ENCODE measurements around the gene OLFML3.

DNA sequence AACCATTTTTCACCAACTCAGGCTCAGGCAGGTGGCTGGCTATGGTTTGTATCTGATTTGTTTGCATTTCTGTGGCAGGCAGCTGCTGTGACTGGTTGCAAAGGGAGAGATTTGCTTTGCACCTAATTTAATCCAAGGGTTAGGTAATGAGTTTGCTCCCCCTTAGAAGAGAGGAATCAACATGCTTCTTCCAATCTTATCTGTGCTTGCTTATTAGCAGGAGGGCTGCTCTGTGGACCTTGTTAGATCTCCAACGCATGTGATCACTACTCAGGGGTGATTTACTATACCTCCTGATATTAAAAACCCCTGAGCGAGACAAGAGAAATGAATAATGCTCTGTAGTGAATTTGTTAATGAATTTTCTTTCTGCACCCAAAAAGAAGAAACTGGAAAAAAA lies 20.5 kb downstream of the OLFML3 start:
- TF ChIP-seq, protein P1, sequence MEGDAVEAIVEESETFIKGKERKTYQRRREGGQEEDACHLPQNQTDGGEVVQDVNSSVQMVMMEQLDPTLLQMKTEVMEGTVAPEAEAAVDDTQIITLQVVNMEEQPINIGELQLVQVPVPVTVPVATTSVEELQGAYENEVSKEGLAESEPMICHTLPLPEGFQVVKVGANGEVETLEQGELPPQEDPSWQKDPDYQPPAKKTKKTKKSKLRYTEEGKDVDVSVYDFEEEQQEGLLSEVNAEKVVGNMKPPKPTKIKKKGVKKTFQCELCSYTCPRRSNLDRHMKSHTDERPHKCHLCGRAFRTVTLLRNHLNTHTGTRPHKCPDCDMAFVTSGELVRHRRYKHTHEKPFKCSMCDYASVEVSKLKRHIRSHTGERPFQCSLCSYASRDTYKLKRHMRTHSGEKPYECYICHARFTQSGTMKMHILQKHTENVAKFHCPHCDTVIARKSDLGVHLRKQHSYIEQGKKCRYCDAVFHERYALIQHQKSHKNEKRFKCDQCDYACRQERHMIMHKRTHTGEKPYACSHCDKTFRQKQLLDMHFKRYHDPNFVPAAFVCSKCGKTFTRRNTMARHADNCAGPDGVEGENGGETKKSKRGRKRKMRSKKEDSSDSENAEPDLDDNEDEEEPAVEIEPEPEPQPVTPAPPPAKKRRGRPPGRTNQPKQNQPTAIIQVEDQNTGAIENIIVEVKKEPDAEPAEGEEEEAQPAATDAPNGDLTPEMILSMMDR (IDR thresholded peaks at IDR 0.05), result no peak
- no peak for TF ChIP-seq EZH2phosphoT487 (IDR thresholded peaks at IDR 0.05)

All from neural progenitor cell (in vitro differentiated cells).